HL-60 (cell line): ENCODE data around the gene ATL1.

ENCODE experiments used
- DNase-seq, 2 experiments: peaks; one replicate each; pipeline ENCODE4 v3.0.0-alpha.2; 2010 to 2020; ENCODE audit warnings: low read depth in 1 of 2, low spot score in 1 of 2
- H3K27ac ChIP-seq: fragments of 250-450 bp; sonication (Bioruptor Pico); replicated peaks from 2 replicates; pipeline ENCODE4 v1.5.1; 2020; ENCODE audit warnings: mild to moderate bottlenecking, moderate library complexity
- H3K27me3 ChIP-seq: fragments of 250-450 bp; sonication (Bioruptor Pico); 2 replicates; pipeline ENCODE4 v1.5.1; 2021; ENCODE audit warnings: mild to moderate bottlenecking, moderate library complexity; ENCODE audit not compliant: insufficient read depth, poor library complexity, severe bottlenecking
- H3K4me3 ChIP-seq: replicated peaks from 2 replicates; pipeline ENCODE4 v1.5.1; 2011; ENCODE audit warnings: mild to moderate bottlenecking, control low read depth, low read length; ENCODE audit not compliant: insufficient read depth
- GABPA ChIP-seq: IDR thresholded peaks from 2 replicates; pipeline ENCODE4 v1.6.1; 2012; ENCODE audit warnings: low read depth
- POLR2AphosphoS5 ChIP-seq: IDR thresholded peaks from 2 replicates; pipeline ENCODE4 v1.6.1; 2012; ENCODE audit warnings: low read depth
- SPI1 ChIP-seq: IDR thresholded peaks from 2 replicates; pipeline ENCODE4 v1.6.1; 2012; ENCODE audit warnings: low read depth, mild to moderate bottlenecking, borderline replicate concordance
- TF ChIP-seq, protein P1 (sequence below): IDR thresholded peaks from 2 replicates; pipeline ENCODE4 v1.6.1; 2012; ENCODE audit warnings: low read depth; ENCODE audit not compliant: insufficient replicate concordance
- TF ChIP-seq, protein P2 (sequence below): IDR thresholded peaks from one replicate; pipeline ENCODE4 v1.5.1; 2011; ENCODE audit warnings: low read length, control low read depth, inconsistent platforms; ENCODE audit not compliant: insufficient read depth

The ATL1 gene

DNA sequence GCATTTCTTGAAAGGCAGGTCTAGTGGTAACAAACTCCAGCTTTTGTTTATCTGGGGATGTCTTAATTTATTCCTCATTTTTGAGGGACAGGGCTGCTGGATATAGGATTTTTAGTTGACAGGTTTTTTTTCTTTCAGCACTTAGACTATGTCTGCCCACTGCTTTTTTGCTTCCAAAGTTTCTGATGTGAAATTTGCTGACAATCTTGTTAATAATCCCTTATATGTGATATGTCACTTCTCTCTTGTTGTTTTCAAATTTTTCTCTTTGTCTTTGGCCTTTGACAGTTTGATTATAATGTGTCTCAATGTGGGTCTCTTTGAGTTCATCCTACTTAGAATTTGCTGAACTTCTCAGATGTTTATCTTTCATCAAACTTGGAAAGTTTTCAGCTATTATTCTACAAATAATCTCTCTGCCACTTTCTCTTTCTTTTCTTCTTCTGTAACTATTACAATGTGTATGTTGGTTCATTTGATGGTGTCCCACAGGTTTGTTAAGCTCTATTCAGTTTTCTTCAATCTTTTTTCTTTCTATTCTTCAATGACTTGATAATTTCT, 9.8 kb downstream of the ATL1 start:
- Histone ChIP-seq H3K27me3 (no peaks in the 10 kb centered on the region), H3K4me3 (no peak overlapping the region), H3K27ac (no peak overlapping the region)
- TF ChIP-seq POLR2AphosphoS5 (no peak), SPI1 (no peak)
- TF ChIP-seq, protein P1, sequence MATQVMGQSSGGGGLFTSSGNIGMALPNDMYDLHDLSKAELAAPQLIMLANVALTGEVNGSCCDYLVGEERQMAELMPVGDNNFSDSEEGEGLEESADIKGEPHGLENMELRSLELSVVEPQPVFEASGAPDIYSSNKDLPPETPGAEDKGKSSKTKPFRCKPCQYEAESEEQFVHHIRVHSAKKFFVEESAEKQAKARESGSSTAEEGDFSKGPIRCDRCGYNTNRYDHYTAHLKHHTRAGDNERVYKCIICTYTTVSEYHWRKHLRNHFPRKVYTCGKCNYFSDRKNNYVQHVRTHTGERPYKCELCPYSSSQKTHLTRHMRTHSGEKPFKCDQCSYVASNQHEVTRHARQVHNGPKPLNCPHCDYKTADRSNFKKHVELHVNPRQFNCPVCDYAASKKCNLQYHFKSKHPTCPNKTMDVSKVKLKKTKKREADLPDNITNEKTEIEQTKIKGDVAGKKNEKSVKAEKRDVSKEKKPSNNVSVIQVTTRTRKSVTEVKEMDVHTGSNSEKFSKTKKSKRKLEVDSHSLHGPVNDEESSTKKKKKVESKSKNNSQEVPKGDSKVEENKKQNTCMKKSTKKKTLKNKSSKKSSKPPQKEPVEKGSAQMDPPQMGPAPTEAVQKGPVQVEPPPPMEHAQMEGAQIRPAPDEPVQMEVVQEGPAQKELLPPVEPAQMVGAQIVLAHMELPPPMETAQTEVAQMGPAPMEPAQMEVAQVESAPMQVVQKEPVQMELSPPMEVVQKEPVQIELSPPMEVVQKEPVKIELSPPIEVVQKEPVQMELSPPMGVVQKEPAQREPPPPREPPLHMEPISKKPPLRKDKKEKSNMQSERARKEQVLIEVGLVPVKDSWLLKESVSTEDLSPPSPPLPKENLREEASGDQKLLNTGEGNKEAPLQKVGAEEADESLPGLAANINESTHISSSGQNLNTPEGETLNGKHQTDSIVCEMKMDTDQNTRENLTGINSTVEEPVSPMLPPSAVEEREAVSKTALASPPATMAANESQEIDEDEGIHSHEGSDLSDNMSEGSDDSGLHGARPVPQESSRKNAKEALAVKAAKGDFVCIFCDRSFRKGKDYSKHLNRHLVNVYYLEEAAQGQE = no peak
- DNase-seq = no peak

DNA sequence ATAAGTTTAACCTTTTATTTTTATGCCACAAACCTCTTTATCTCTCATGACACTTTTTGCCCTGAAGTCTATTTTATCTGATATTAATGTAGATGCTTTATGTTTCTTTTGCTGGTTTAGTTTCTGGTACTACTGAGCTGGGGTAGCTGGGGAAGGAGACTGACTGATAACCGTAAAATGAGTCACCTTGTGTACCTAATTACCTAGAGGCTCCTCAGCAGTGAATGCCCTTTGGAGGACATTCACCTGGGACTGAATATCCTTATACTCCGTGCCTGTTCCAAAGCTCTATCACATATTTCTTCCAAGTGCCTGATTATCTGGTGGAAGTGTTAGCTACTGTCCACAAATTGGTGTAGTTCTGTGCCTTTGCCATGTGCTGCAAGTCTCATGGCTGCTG, 13.9 kb downstream of the ATL1 start:
- no peak overlapping the region for H3K4me3 ChIP-seq
- no peak for DNase-seq
- H3K27me3 ChIP-seq = no peaks in the 10 kb centered on the region
- H3K27ac ChIP-seq = no peak overlapping the region
- TF ChIP-seq, protein P2, sequence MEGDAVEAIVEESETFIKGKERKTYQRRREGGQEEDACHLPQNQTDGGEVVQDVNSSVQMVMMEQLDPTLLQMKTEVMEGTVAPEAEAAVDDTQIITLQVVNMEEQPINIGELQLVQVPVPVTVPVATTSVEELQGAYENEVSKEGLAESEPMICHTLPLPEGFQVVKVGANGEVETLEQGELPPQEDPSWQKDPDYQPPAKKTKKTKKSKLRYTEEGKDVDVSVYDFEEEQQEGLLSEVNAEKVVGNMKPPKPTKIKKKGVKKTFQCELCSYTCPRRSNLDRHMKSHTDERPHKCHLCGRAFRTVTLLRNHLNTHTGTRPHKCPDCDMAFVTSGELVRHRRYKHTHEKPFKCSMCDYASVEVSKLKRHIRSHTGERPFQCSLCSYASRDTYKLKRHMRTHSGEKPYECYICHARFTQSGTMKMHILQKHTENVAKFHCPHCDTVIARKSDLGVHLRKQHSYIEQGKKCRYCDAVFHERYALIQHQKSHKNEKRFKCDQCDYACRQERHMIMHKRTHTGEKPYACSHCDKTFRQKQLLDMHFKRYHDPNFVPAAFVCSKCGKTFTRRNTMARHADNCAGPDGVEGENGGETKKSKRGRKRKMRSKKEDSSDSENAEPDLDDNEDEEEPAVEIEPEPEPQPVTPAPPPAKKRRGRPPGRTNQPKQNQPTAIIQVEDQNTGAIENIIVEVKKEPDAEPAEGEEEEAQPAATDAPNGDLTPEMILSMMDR = no peak
- TF ChIP-seq POLR2AphosphoS5 = no peak
- no peak for TF ChIP-seq GABPA
- TF ChIP-seq, protein P1 = no peak
- no peak for TF ChIP-seq SPI1

DNA sequence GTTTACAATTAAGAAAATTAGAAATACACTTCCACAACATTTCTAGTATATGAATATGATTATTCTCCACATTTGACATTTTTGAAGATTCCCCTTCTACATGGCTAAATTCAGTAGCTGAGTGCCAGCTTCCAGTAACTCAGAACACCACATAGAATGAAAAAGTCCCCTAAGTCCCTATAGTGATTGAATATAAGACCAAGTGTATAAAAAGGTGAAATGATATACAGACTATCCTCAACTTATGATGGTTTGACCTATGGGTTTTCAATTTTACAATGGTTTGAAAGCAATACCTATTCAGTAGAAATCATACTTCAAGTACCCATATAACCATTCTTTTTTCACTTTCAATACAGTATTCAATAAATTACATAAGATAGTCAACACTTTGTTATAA, 15.8 kb downstream of the ATL1 start:
- TF ChIP-seq, protein P1 = no peak
- TF ChIP-seq, protein P2 = no peak
- TF ChIP-seq POLR2AphosphoS5 (no peak), SPI1 (no peak), GABPA (no peak)
- Histone ChIP-seq H3K27ac (no peak overlapping the region), H3K4me3 (no peak overlapping the region), H3K27me3 (no peaks in the 10 kb centered on the region)
- DNase-seq = no peak

DNA sequence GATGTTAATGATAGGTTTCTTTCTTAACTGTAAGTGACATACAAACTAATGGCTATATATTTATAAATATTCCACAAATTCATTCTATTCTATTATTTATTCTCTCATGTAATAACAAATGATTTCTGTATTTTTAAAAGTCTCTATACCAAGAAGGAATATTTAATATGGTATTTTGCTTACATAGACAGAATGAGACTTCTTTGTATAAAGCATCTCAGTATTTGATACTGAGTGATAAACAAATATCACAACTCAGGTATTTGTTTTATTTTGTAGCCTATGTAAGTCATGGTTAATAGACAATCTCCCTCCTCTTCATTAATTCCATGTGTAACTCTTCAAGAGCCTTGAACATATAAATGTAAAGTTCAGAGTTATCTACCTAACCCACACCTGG, 18.0 kb downstream of the ATL1 start:
- no peak overlapping the region for H3K4me3 ChIP-seq

More for the DNA sequence above, 18.0 kb downstream of the ATL1 start:
- DNase-seq = no peak
- no peaks in the 10 kb centered on the region for H3K27me3 ChIP-seq
- TF ChIP-seq GABPA (no peak), SPI1 (no peak), POLR2AphosphoS5 (no peak)
- TF ChIP-seq, protein P1 = no peak
- no peak overlapping the region for H3K27ac ChIP-seq
